GM12872 (cell line): Measurements from ENCODE around the gene TAMALIN.

ENCODE experiments used
- TF ChIP-seq, protein P1 (sequence below): IDR thresholded peaks from 3 replicates; pipeline ENCODE4 v1.5.1; 2011; ENCODE audit warnings: low read depth, mild to moderate bottlenecking, low read length, moderate library complexity; ENCODE audit not compliant: insufficient read depth

The TAMALIN gene

DNA sequence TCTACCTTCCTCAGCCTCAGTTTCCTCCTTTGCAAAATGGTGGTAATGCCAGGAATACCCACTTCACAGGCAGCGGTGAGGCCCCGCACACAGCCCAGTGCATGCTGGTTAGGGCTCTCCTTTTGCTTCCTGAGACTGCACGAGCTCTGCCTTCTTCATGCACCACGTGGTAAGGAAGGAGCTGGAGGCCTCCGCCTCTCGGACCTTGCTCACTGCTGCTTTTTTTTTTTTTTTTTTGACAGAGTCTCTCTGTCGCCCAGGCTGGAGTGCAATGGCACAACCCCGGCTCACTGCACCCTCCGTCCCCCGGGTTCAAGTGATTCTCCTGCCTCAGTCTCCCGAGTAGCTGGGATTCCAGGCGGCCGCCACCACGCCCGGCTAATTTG, 18.1 kb downstream of the TAMALIN start:
- TF ChIP-seq, protein P1, sequence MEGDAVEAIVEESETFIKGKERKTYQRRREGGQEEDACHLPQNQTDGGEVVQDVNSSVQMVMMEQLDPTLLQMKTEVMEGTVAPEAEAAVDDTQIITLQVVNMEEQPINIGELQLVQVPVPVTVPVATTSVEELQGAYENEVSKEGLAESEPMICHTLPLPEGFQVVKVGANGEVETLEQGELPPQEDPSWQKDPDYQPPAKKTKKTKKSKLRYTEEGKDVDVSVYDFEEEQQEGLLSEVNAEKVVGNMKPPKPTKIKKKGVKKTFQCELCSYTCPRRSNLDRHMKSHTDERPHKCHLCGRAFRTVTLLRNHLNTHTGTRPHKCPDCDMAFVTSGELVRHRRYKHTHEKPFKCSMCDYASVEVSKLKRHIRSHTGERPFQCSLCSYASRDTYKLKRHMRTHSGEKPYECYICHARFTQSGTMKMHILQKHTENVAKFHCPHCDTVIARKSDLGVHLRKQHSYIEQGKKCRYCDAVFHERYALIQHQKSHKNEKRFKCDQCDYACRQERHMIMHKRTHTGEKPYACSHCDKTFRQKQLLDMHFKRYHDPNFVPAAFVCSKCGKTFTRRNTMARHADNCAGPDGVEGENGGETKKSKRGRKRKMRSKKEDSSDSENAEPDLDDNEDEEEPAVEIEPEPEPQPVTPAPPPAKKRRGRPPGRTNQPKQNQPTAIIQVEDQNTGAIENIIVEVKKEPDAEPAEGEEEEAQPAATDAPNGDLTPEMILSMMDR: no peak

DNA sequence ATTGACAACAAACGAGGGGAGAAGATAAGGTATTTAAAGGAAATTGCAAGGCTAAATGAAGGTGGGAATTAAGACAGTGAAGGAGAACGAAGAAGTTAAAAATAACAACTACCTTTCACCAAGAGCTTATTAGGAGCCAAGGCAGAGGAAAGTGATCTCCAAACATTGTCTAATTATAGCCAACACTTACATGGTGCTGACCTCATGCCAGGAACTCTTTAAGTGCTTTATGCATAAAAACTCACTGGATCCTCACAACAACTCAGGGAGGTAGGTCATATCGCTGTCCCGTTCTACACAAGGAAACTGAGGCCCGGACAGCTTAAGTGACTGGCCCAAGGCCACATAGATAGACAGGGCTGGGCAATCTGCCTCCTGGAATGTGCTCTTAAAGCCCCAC, 19.5 kb downstream of the TAMALIN start:
- TF ChIP-seq, protein P1: no peak

DNA sequence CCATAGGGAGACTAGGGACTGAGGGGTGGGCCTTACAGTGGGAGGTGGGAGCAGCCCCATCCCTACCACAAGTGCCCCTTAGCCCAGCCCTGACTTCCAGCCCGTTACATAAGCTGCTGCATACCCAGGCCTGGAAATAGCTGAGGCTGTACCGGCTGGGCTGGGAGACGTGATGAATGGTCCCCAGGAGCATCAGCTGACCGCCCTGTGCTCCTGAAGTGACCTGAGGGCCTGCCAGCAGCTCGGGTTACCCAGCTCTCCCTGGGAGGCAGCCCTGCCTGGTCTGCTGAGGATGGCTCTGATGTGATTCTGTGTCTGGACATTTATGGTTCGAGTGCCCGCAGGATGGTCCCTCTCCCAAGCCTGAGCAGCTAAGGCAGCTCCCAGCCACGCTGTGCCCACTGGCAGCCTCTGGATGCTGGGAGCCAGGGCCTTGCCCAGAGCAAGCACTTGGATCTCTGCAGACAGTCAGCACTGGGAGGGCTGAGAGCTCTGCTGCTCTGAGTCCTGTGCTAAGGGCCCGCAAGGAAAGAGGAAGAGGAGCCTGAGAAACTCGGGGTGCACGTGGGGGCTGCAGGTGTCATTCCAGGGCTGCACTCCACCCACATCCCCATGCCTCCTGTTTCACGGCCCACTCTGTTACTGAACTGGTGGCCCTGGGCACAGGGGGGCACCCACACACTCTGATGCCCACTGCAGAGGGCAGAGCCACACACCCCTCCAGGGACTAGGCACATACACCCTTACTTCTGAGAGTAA, 20.5 kb downstream of the TAMALIN start:
- TF ChIP-seq, protein P1: no peak

DNA sequence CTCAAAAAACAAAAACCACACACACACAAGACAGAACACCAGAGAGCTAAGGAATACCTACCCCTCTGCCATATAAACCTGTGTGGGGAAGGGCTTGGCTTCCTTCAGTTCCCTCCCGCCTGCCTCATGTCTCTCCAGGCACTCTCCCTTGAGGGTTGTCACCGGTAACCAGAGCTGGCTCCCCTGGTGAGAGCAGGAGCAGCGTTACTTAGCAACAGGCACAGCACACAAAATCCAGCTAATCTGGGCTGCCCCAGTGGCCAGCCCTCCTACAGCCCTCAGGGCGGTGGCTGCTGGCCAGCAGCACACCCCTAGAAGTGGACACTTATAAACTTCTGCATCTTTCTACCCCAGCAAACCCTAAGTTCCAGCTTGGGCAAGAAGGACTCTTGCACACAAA, 22.9 kb downstream of the TAMALIN start:
- TF ChIP-seq, protein P1: no peak

DNA sequence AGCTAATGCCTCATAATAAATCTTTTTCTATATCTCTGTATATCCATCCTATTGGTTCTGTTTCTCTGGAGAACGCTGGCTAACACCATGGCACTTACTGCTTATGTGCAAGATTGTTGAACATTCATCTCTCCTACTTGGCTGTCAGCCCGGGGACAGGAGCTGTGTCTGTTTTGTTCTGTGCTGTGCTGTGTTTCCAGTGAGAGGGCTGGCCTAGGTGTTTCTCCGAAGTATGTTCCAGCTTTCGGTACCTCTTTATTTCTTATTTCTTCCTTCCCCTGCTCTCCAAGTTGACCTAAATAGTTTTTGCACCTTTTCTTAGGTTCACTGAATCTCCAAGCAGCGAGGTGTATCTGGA, 25.7 kb downstream of the TAMALIN start:
- TF ChIP-seq, protein P1: no peak

DNA sequence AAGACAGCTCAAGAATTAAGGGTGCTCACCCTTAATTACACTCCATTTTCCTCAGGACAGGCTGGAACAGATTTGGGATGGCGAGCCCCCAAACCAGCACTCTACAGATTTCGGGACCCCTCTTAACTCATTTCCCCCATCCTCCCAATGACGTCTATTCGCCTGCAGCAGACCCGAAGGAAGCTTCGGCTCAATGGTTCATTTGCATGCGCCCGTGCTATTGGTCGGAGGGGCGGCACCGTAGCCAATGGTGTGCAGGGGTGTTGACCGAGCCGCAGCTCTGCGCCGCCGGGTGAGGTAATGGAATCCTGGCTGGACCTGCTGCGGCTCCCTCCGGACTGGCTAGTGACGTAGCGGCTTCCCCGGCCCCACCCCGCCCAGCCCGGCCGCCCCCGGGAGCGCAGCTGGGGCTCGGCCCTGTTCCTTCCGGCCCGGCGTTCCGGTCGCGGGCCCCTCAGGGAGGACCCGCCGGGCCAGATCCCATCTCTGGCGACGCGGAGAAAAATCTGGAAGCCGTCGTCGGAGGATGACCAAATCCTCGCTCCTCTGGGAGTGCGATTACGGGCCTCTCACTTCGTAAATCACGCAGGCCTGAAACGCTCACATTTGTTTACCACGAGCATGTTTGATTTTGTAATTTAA, 26.2 kb downstream of the TAMALIN start:
- TF ChIP-seq, protein P1: no peak

DNA sequence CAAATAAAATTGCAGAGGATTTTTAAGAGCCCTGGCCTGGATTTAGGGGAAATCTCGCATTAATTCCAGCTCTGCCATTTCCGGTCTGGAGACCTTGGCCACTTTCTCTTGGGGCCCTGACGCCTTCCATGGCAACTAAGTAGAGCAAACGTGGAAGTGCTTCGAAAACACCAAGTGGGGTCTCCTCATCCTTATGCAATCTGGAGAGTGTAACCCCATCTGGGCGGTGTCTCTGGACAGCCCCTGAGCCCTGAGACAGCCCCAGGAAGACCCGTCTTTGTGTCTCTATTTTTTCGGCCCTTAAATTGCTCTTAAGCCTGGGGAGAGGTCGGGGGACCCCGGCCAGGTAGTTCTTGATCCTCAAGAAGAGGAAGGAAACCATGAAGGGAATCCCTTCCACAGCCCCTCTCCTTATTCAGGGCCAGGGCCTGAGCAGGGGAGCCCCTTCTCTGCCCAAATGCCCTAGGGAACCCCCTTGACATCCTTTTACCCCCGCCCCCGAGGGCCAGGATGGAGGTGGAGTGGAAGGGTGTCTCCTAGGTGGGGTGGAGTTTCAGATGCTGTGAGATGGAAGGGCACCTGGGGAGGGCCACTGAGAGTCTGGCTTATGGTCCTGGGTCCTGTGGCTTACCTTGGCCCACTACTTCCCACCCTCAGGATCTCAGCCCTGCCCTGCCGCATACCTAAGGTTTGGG, 26.8 kb downstream of the TAMALIN start:
- TF ChIP-seq, protein P1: no peak
